GM12878 (cell line): ENCODE measurements around the gene NOS1AP. TPM values are rescaled to one million over a fixed set of nuclear protein-coding genes. Genes with fewer than 3 reads are reported as not detected.

ENCODE experiments used
- ATAC-seq: fragments of 200-7000 bp; cut with Tn5 transposase; 3 replicates; pipeline ENCODE4 v1.9.1; 2020; ENCODE audit warnings: mild to moderate bottlenecking, moderate library complexity
- BruUV-seq: library from RNA; stranded (reverse); fragments of 400-500 nt; replicated peaks from 2 replicates; lab custom pipeline; 2021; lab: Mats Ljungman, UMichigan
- CTCF ChIA-PET: fragments of 300-600 bp; sonication (Branson Sonifier 250); formaldehyde crosslinking; extraction: SDS; loops from one replicate; lab custom pipeline; 2021; ENCODE audit warnings: inconsistent platforms; lab: Yijun Ruan, JAX
- POLR2A ChIA-PET: fragments of 350-600 bp; formaldehyde crosslinking; extraction: SDS; loops from one replicate; lab custom pipeline; 2021; ENCODE audit warnings: inconsistent platforms; lab: Charles Lee
- RAD21 ChIA-PET: fragments of 300-600 bp; sonication (Branson Sonifier 250); formaldehyde crosslinking; loops from one replicate; lab custom pipeline; 2023; ENCODE audit warnings: antibody characterized with exemption; ENCODE audit not compliant: unreplicated experiment; lab: Charles Lee
- SMC1A ChIA-PET: fragments of 300-600 bp; sonication (Branson Sonifier 250); formaldehyde crosslinking; loops from one replicate; lab custom pipeline; 2023; ENCODE audit not compliant: unreplicated experiment, uncharacterized antibody; lab: Charles Lee
- DNase-seq: peaks from one replicate; pipeline ENCODE4 v3.0.0-alpha.2; 2011; ENCODE audit warnings: low read depth, low spot score
- FAIRE-seq: peaks from 3 replicates; lab custom pipeline; 2011; peaks lifted over from hg19 to GRCh38; lab: Jason Lieb, UNC
- H2AFZ ChIP-seq: 2 replicates; pipeline ENCODE4 v1.6.0; 2011; ENCODE audit warnings: low read depth, low read length, control low read depth; ENCODE audit not compliant: control insufficient read depth
- H3K27ac ChIP-seq: 2 replicates; pipeline ENCODE4 v1.5.1; 2011; ENCODE audit warnings: control low read depth; ENCODE audit not compliant: control insufficient read depth, insufficient read depth
- H3K27me3 ChIP-seq, 2 experiments: replicated peaks in 1 of 2; 2 replicates each; pipeline versions ENCODE4 v1.6.0 to v1.6.1; 2011; ENCODE audit warnings: low read length in 1 of 2; ENCODE audit not compliant: control insufficient read depth in 2 of 2, insufficient read depth in 2 of 2
- H3K36me3 ChIP-seq, 2 experiments: 2 replicates each; pipeline ENCODE4 v1.5.1; 2011; ENCODE audit warnings: low read length in 1 of 2; ENCODE audit not compliant: control insufficient read depth in 2 of 2, insufficient read depth in 2 of 2
- H3K4me1 ChIP-seq: 2 replicates; pipeline ENCODE4 v1.6.1; 2011; ENCODE audit warnings: mild to moderate bottlenecking, low read length, moderate library complexity, mixed read lengths; ENCODE audit not compliant: control insufficient read depth, insufficient read depth
- H3K4me2 ChIP-seq: 2 replicates; pipeline ENCODE4 v1.6.0; 2011; ENCODE audit warnings: control low read depth; ENCODE audit not compliant: control insufficient read depth, insufficient read depth
- H3K4me3 ChIP-seq: fragments of 200-600 bp; sonication (generic); 2 replicates; pipeline ENCODE4 v1.5.1; 2016
- H3K79me2 ChIP-seq: 2 replicates; pipeline ENCODE4 v1.6.0; 2011; ENCODE audit warnings: low read length; ENCODE audit not compliant: control insufficient read depth, insufficient read depth
- H3K9ac ChIP-seq: 2 replicates; pipeline ENCODE4 v1.8.0; 2011; ENCODE audit warnings: low read length, control low read depth, mixed read lengths; ENCODE audit not compliant: control insufficient read depth, insufficient read depth
- H3K9me3 ChIP-seq: replicated peaks from 3 replicates; pipeline ENCODE4 v1.5.1; 2011; ENCODE audit warnings: mild to moderate bottlenecking, low read length; ENCODE audit not compliant: control insufficient read depth, insufficient read depth
- H4K20me1 ChIP-seq: 2 replicates; pipeline ENCODE4 v1.6.0; 2011; ENCODE audit not compliant: control insufficient read depth, insufficient read depth
- CREB1 ChIP-seq: IDR thresholded peaks from 2 replicates; pipeline ENCODE4 v1.6.1; 2012; ENCODE audit warnings: low read depth, mild to moderate bottlenecking, inconsistent platforms
- MLLT1 ChIP-seq: fragments of 450-650 bp; IDR thresholded peaks from 2 replicates; pipeline ENCODE4 v1.6.1; 2016; ENCODE audit warnings: mild to moderate bottlenecking
- MTA2 ChIP-seq: fragments of 450-650 bp; IDR thresholded peaks from 2 replicates; pipeline ENCODE4 v1.6.1; 2016; ENCODE audit warnings: low read depth, mild to moderate bottlenecking, moderate library complexity
- MTA3 ChIP-seq: IDR thresholded peaks from 2 replicates; pipeline ENCODE4 v1.6.1; 2012; ENCODE audit warnings: low read length, inconsistent platforms, borderline replicate concordance
- POLR2A ChIP-seq: IDR thresholded peaks from 2 replicates; pipeline ENCODE4 v1.6.1; 2011; ENCODE audit warnings: low read depth, mild to moderate bottlenecking, low read length
- ZNF687 ChIP-seq: fragments of 450-650 bp; IDR thresholded peaks from 2 replicates; pipeline ENCODE4 v1.6.1; 2017; ENCODE audit warnings: mild to moderate bottlenecking, moderate library complexity
- WGBS: methylation state at CpG from one replicate; pipeline ENCODE4 v1.1.6; 2016; ENCODE audit warnings: low lambda C conversion rate; ENCODE audit not compliant: insufficient replicate concordance, insufficient coverage; ENCODE audit errors: missing lambda C conversion rate; 5-methylcytosine and 5-hydroxymethylcytosine counted together
- in situ Hi-C: fragments of 300-500 bp; cut with MboI; formaldehyde crosslinking; loops from 9 replicates; pipeline ENCODE4 v1.14.3; 2018; ENCODE audit warnings: mixed read lengths
- intact Hi-C: fragments of 100-400 bp; cut with micrococcal nuclease; formaldehyde crosslinking; loops from one replicate; pipeline ENCODE4 v1.14.2; 2022; ENCODE audit not compliant: unreplicated experiment
- polyA plus RNA-seq, 11 experiments: library from polyadenylated mRNA; depleted of rRNA in 4 of 11; unstranded in 6 of 11; stranded (reverse) in 5 of 11; fragments of >200 nt; fragmentation: Nextera tagmentation in 4 of 11; fragmentation: Illumina TruSeq in 1 of 11; extraction: Ambion mirVana in 4 of 11; extraction: Trizol in 1 of 11; gene quantifications; 1 replicate in 1 of 11; 2 replicates in 10 of 11; pipeline versions ENCODE4 v1.2.1 to v1.2.3, GENCODE V29; 2011 to 2016; ENCODE audit warnings: inconsistent platforms in 2 of 11, missing spikeins in 2 of 11, low read depth in 1 of 11
- total RNA-seq, 4 experiments: library from RNA; depleted of rRNA in 3 of 4; stranded (reverse); fragments of >200 nt in 3 of 4; fragmentation: Illumina TruSeq in 1 of 4; extraction: Trizol in 1 of 4; gene quantifications; 2 replicates each; pipeline versions ENCODE4 v1.2.1 to v1.2.3, GENCODE V29; 2013 to 2021

The NOS1AP gene
- total and polyA plus RNA-seq, 10 of the 15 experiments (the other 5 are each of a cell fraction or from before 2014, with no cell fraction given): 0.03 to 0.15 TPM; not detected in 8

GRCh38 chr1:162182090-162182489 is 112.6 kb downstream of the NOS1AP start:
- ChIA-PET SMC1A (no interaction called here), POLR2A (no interaction called here), RAD21 (no interaction called here), CTCF (no interaction called here)
- no peak overlapping the region for H3K4me2 ChIP-seq
- no peak overlapping the region for H3K4me3 ChIP-seq
- in situ Hi-C loops: no loop called here
- ATAC-seq: no peak
- H3K27ac ChIP-seq: no peak overlapping the region
- FAIRE-seq: no peak
- no peaks in the 10 kb centered on the region for H3K9me3 ChIP-seq
- H3K27me3 ChIP-seq: no peaks in the 10 kb centered on the region; a peak in 2 of 4 replicates
- H4K20me1 ChIP-seq: no peaks in the 10 kb centered on the region
- TF ChIP-seq MTA3 (no peak), CREB1 (no peak), MTA2 (no peak), MLLT1 (no peak), POLR2A (no peak), ZNF687 (no peak)
- H3K36me3 ChIP-seq: no peaks in the 10 kb centered on the region
- BruUV-seq: no TSS peak
- H3K9ac ChIP-seq: no peak overlapping the region
- intact Hi-C loops: no loop called here
- H2AFZ ChIP-seq: no peak overlapping the region
- DNase-seq: no peak
- H3K4me1 ChIP-seq: no peaks in the 10 kb centered on the region
- 32% methylated on average over 4 of the region's 4 CpGs for WGBS
- no peaks in the 10 kb centered on the region for H3K79me2 ChIP-seq
